Measurements from ENCODE around the gene TBC1D14. TPM values are rescaled to one million over a fixed set of nuclear protein-coding genes. Genes with fewer than 3 reads are reported as not detected.

TBC1D14 gene
- total RNA-seq (10 to 100 TPM; 77.3 to 78.2 TPM), polyA plus RNA-seq (10 to 100 TPM; 34.8 to 47.0 (median 36.7) TPM), total RNA-seq (89.1 to 191 (median 157) reads per million in 6 experiments)

- ATAC-seq (peak; percentile 85 to 87), DNase-seq (peak; percentile 76 to 93 (median 88))
- POLR2A ChIA-PET: interaction anchor here (0.5 to 6.1 kb wide), 28 partner anchors 9 to 1531 kb away, joined by 3 to 66 read pairs (median 6); partner anchors contain the start of genes ACOX3, BLOC1S4, GRPEL1 and MAN2B2
- Mint-ChIP-seq H3K36me3 (no peaks in the 10 kb centered on the region), H3K4me3 (peak within 1 kb of the TSS; percentile 86 to 95 (median 94)), H3K27me3 (no peaks in the 10 kb centered on the region), H3K27ac (peak within 1 kb of the TSS; percentile 87 to 95 (median 93)), H3K9me3 (no peaks in the 10 kb centered on the region), H3K4me1 (peaks cover 26 to 57% (median 52%) of the 10 kb centered on the region in 4 donors)
Observed at GRCh38 chr4:6909113-6909969, at the start of gene TBC1D14. TBC1D14 (plus strand) TSS chr4:6909826; CDS start chr4:6923390, 13,564 bp downstream.

- Mint-ChIP-seq H3K27ac (peak overlapping the region in 3 of 10 donors; percentile 43 to 83 (median 69)), H3K4me1 (peaks cover 0 to 23% (median 12%) of the 10 kb centered on the region in 4 donors), H3K9me3 (no peaks in the 10 kb centered on the region), H3K4me3 (no peak overlapping the region), H3K36me3 (peaks cover 0 to 73% (median 4%) of the 10 kb centered on the region in 3 donors), H3K27me3 (no peaks in the 10 kb centered on the region)
- ATAC-seq: no peak
- DNase-seq: no peak
- POLR2A ChIA-PET: no interaction called here
Observed at GRCh38 chr4:6868386-6868785, 41.2 kb upstream of the TBC1D14 start.

- POLR2A ChIA-PET: no interaction called here
- H3K4me3 Mint-ChIP-seq: no peak overlapping the region
Observed at GRCh38 chr4:6869944-6870343, 39.7 kb upstream of the TBC1D14 start.

GRCh38 chr4:6873291-6873690, 36.3 kb upstream of the TBC1D14 start:
- Mint-ChIP-seq H3K4me1 (peaks cover 0 to 22% (median 8%) of the 10 kb centered on the region in 4 donors), H3K36me3 (peaks cover 0 to 60% (median 3%) of the 10 kb centered on the region in 3 donors), H3K9me3 (no peaks in the 10 kb centered on the region), H3K27ac (no peak overlapping the region), H3K4me3 (no peak overlapping the region), H3K27me3 (no peaks in the 10 kb centered on the region)
- DNase-seq: no peak
- POLR2A ChIA-PET: interaction anchor here (1.0 to 4.5 kb wide), 12 partner anchors 9 to 232 kb away, joined by 3 to 46 read pairs (median 4); partner anchors contain the start of genes BLOC1S4, MRFAP1 and TBC1D14
- ATAC-seq: no peak

More at GRCh38 chr4:6869944-6870343, 39.7 kb upstream of the TBC1D14 start:
- Mint-ChIP-seq H3K27me3 (no peaks in the 10 kb centered on the region), H3K27ac (peak overlapping the region in 2 of 10 donors; percentile 52 to 67), H3K9me3 (no peaks in the 10 kb centered on the region), H3K36me3 (peaks cover 0 to 70% (median 4%) of the 10 kb centered on the region in 3 donors), H3K4me1 (peaks cover 0 to 15% (median 10%) of the 10 kb centered on the region in 4 donors)
- ATAC-seq: no peak
- DNase-seq: no peak

GRCh38 chr4:6873792-6874461, 35.7 kb upstream of the TBC1D14 start:
- peaks cover 0 to 22% (median 7%) of the 10 kb centered on the region in 4 donors for H3K4me1 Mint-ChIP-seq
- H3K27ac Mint-ChIP-seq: peak overlapping the region in 5 of 10 donors; percentile 17 to 69 (median 60)
- no peaks in the 10 kb centered on the region for H3K9me3 Mint-ChIP-seq
- no peak overlapping the region for H3K4me3 Mint-ChIP-seq
- peaks cover 3 to 60% (median 4%) of the 10 kb centered on the region in 3 donors for H3K36me3 Mint-ChIP-seq
- POLR2A ChIA-PET: interaction anchor here (0.8 to 4.5 kb wide), 13 partner anchors 10 to 233 kb away, joined by 3 to 46 read pairs (median 4); partner anchors contain the start of genes BLOC1S4, MRFAP1 and TBC1D14
- DNase-seq (peak; percentile 56 to 90 (median 76)), ATAC-seq (peak; percentile 93 to 97)
- H3K27me3 Mint-ChIP-seq: no peaks in the 10 kb centered on the region

GRCh38 chr4:6874981-6875380, 34.6 kb upstream of the TBC1D14 start:
- Mint-ChIP-seq H3K36me3 (peaks cover 3 to 62% (median 7%) of the 10 kb centered on the region in 3 donors), H3K9me3 (no peaks in the 10 kb centered on the region), H3K4me1 (peaks cover 0 to 22% (median 8%) of the 10 kb centered on the region in 4 donors), H3K27ac (no peak overlapping the region), H3K4me3 (no peak overlapping the region), H3K27me3 (no peaks in the 10 kb centered on the region)
- DNase-seq (no peak), ATAC-seq (no peak)
- POLR2A ChIA-PET: interaction anchor here (2.3 to 4.5 kb wide), 3 partner anchors 154 to 200 kb away, joined by 23 to 46 read pairs (median 28); partner anchors contain the start of gene BLOC1S4

GRCh38 chr4:6875431-6875831, 34.2 kb upstream of the TBC1D14 start:
- Mint-ChIP-seq H3K27me3 (no peaks in the 10 kb centered on the region), H3K27ac (peak overlapping the region in 1 of 10 donors; percentile 39), H3K4me3 (no peak overlapping the region), H3K9me3 (no peaks in the 10 kb centered on the region), H3K4me1 (peaks cover 0 to 22% (median 8%) of the 10 kb centered on the region in 4 donors), H3K36me3 (peaks cover 5 to 65% (median 7%) of the 10 kb centered on the region in 3 donors)
- peak in 1 of 10 donors; percentile 10 for DNase-seq
- ATAC-seq: no peak
- POLR2A ChIA-PET: interaction anchor here (0.5 to 4.5 kb wide), 3 partner anchors 158 to 175 kb away, joined by 4 to 46 read pairs (median 4); partner anchors contain the start of genes BLOC1S4 and MRFAP1L1

- no peaks in the 10 kb centered on the region for H3K9me3 Mint-ChIP-seq
- peak overlapping the region in 2 of 10 donors; percentile 75 to 83 for H3K27ac Mint-ChIP-seq
- POLR2A ChIA-PET: interaction anchor here (4.5 kb wide), 1 partner anchor 159 kb away, joined by 46 read pairs; the partner anchor contains the start of gene BLOC1S4
- H3K4me1 Mint-ChIP-seq: peaks cover 0 to 22% (median 8%) of the 10 kb centered on the region in 4 donors
- no peak for DNase-seq
- no peak for ATAC-seq
- no peak overlapping the region for H3K4me3 Mint-ChIP-seq
- H3K36me3 Mint-ChIP-seq: peaks cover 7 to 69% (median 9%) of the 10 kb centered on the region in 3 donors
- no peaks in the 10 kb centered on the region for H3K27me3 Mint-ChIP-seq
Observed at GRCh38 chr4:6876440-6876839, 33.2 kb upstream of the TBC1D14 start.

- no peaks in the 10 kb centered on the region for H3K9me3 Mint-ChIP-seq
- no peak for ATAC-seq
- H3K4me1 Mint-ChIP-seq: peaks cover 0 to 22% (median 8%) of the 10 kb centered on the region in 4 donors
- H3K27ac Mint-ChIP-seq: peak overlapping the region in 5 of 10 donors; percentile 5 to 83 (median 37)
- DNase-seq: no peak
- no peak overlapping the region for H3K4me3 Mint-ChIP-seq
- POLR2A ChIA-PET: no interaction called here
- H3K36me3 Mint-ChIP-seq: peaks cover 7 to 69% (median 9%) of the 10 kb centered on the region in 3 donors
- no peaks in the 10 kb centered on the region for H3K27me3 Mint-ChIP-seq
Observed at GRCh38 chr4:6877067-6877466, 32.6 kb upstream of the TBC1D14 start.

GRCh38 chr4:6878451-6879059, 31.1 kb upstream of the TBC1D14 start:
- H3K27ac Mint-ChIP-seq: peak overlapping the region in 1 of 10 donors; percentile 18

GRCh38 chr4:6880691-6881090, 28.9 kb upstream of the TBC1D14 start:
- Mint-ChIP-seq H3K4me3 (no peak overlapping the region), H3K9me3 (no peaks in the 10 kb centered on the region), H3K27ac (peak overlapping the region in 3 of 10 donors; percentile 40 to 63 (median 56)), H3K36me3 (peaks cover 7 to 71% (median 10%) of the 10 kb centered on the region in 3 donors), H3K27me3 (no peaks in the 10 kb centered on the region), H3K4me1 (peaks cover 0 to 10% (median 4%) of the 10 kb centered on the region in 4 donors)
- POLR2A ChIA-PET: interaction anchor here (0.8 kb wide), 1 partner anchor 163 kb away, joined by 3 read pairs; no protein-coding TSS in a partner anchor
- ATAC-seq (no peak), DNase-seq (no peak)

More at GRCh38 chr4:6878451-6879059, 31.1 kb upstream of the TBC1D14 start:
- no peaks in the 10 kb centered on the region for H3K27me3 Mint-ChIP-seq
- peaks cover 7 to 75% (median 10%) of the 10 kb centered on the region in 3 donors for H3K36me3 Mint-ChIP-seq
- H3K4me1 Mint-ChIP-seq: peaks cover 0 to 22% (median 7%) of the 10 kb centered on the region in 4 donors
- H3K9me3 Mint-ChIP-seq: no peaks in the 10 kb centered on the region
- POLR2A ChIA-PET: no interaction called here
- no peak overlapping the region for H3K4me3 Mint-ChIP-seq
- ATAC-seq (no peak), DNase-seq (no peak)

Measured in naive thymus-derived CD8-positive, alpha-beta T cell (primary cell).